ENCODE measurements around the gene PAXX. TPM values are rescaled to one million over a fixed set of nuclear protein-coding genes. Genes with fewer than 3 reads are reported as not detected.

Gene PAXX
- total RNA-seq, 1 donor from 2014 or later: 10.0 TPM

DNA sequence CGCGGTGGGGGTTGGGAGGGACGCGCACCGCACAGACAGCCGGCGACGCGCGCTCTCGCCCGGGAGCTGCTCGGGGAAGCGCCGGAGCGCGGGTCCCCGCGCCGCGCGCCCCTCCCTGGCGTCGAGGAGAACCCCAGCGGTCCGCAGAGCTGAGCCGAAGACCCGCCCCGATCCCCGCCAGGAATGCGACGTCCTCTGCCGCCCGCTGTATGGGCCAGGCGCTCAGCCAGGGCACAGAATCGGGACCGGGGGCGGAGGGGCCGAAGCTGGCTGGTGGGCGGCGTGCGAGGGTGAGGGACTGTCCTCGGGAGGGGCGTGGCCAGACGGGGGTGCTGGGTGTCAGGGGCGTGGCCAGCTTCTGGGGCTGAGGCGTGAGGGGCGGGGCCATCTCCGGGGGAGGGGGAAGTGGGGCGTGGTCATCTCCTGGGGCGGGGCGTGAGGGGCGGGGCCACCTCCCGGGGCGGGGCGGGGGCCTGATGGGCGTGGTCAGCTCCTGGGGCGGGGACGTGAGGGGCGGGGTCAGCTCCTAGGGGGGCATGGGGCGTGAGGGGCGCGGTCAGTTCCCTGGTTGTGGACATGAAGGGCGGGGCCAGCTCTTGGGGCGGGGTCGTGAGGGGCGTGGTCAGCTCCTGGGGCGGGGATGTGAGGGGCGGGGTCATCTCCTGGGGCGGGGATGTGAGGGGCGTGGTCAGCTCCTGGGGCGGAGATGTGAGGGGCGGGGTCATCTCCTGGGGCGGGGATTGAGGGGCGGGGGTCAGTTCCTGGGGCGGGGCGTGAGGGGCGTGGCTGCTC, 14.0 kb upstream of the PAXX start:
- no peaks in the 10 kb centered on the region for H3K36me3 ChIP-seq (ENCODE audit: control insufficient read depth, insufficient read depth, low read length)
- no peaks in the 10 kb centered on the region for H3K27me3 ChIP-seq (ENCODE audit: control insufficient read depth, insufficient read depth, low read length)
- H3K4me3 ChIP-seq (ENCODE audit: low read depth, low read length): peak overlapping the region; percentile 49
- FAIRE-seq (no peak), DNase-seq (ENCODE audit: low read depth) (peak; percentile 0)
- TF ChIP-seq, protein P1, sequence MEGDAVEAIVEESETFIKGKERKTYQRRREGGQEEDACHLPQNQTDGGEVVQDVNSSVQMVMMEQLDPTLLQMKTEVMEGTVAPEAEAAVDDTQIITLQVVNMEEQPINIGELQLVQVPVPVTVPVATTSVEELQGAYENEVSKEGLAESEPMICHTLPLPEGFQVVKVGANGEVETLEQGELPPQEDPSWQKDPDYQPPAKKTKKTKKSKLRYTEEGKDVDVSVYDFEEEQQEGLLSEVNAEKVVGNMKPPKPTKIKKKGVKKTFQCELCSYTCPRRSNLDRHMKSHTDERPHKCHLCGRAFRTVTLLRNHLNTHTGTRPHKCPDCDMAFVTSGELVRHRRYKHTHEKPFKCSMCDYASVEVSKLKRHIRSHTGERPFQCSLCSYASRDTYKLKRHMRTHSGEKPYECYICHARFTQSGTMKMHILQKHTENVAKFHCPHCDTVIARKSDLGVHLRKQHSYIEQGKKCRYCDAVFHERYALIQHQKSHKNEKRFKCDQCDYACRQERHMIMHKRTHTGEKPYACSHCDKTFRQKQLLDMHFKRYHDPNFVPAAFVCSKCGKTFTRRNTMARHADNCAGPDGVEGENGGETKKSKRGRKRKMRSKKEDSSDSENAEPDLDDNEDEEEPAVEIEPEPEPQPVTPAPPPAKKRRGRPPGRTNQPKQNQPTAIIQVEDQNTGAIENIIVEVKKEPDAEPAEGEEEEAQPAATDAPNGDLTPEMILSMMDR (IDR thresholded peaks at IDR 0.05; ENCODE audit: insufficient read depth, low read length, severe bottlenecking): no peak

DNA sequence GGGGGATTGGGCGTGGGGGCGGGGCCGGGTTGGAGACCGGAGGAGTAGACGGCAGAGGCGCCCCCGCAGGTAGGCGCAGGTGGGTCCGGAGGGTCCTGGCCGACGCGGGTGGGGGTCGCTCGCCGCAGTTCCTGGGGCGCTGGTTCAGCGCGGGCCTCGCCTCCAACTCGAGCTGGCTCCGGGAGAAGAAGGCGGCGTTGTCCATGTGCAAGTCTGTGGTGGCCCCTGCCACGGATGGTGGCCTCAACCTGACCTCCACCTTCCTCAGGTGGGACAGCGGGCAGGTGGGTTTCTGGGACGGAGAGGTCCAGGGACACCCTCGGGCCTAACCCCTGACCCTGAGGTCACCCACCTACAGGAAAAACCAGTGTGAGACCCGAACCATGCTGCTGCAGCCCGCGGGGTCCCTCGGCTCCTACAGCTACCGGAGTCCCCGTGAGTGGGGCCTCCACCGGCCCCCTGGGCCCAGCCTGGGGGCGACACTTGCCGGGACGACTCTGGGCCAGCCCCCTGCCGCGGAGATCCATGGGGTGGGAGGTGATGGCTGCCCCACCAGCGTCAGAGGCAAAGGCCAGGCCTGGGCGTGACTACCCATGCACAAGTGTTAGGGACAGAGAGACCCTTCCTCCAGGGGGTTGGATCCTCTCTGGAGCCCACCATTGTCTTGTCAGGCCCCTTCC, 13.2 kb upstream of the PAXX start:
- no peak overlapping the region for H3K4me3 ChIP-seq (ENCODE audit: low read depth, low read length)
- H3K27me3 ChIP-seq (ENCODE audit: control insufficient read depth, insufficient read depth, low read length): peaks cover 3% of the 10 kb centered on the region
- DNase-seq (ENCODE audit: low read depth) (no peak), FAIRE-seq (no peak)
- no peaks in the 10 kb centered on the region for H3K36me3 ChIP-seq (ENCODE audit: control insufficient read depth, insufficient read depth, low read length)
- TF ChIP-seq, protein P1 (IDR thresholded peaks at IDR 0.05; ENCODE audit: insufficient read depth, low read length, severe bottlenecking): no peak

DNA sequence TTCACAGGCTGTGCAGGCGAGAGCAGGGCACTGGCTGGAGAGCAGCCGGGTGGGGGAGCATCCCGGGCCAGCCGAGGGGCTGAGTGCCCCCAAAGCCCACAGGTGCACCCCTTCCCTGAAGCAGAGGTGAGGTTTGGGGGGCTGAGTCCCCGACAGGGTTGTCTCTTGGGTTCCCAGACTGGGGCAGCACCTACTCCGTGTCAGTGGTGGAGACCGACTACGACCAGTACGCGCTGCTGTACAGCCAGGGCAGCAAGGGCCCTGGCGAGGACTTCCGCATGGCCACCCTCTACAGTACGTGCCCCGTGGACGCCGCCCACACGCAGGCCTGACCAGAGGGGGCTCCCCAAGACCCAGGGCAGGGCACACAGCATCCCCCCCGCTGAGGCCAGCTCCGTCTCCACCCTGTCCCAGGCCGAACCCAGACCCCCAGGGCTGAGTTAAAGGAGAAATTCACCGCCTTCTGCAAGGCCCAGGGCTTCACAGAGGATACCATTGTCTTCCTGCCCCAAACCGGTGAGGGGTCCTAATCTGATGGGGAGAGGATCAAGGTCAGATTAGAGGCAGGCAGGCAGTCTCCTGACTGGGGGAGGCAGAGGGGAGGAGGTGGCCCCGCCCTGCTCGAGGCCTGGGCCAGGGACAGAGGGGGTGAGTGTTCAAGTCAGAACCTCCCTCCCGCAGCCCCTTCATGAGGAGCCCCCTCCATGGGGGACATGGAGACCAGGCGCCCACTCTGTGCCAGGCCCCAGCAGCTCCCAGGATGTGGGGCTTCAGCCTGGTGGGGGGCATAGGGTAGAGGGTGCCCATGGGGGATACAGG, 12.2 kb upstream of the PAXX start:
- TF ChIP-seq, protein P1 (IDR thresholded peaks at IDR 0.05; ENCODE audit: insufficient read depth, low read length, severe bottlenecking): no peak
- Histone ChIP-seq H3K36me3 (ENCODE audit: control insufficient read depth, insufficient read depth, low read length) (no peaks in the 10 kb centered on the region), H3K4me3 (ENCODE audit: low read depth, low read length) (no peak overlapping the region), H3K27me3 (ENCODE audit: control insufficient read depth, insufficient read depth, low read length) (peaks cover 7% of the 10 kb centered on the region)
- DNase-seq (ENCODE audit: low read depth) (no peak), FAIRE-seq (no peak)

DNA sequence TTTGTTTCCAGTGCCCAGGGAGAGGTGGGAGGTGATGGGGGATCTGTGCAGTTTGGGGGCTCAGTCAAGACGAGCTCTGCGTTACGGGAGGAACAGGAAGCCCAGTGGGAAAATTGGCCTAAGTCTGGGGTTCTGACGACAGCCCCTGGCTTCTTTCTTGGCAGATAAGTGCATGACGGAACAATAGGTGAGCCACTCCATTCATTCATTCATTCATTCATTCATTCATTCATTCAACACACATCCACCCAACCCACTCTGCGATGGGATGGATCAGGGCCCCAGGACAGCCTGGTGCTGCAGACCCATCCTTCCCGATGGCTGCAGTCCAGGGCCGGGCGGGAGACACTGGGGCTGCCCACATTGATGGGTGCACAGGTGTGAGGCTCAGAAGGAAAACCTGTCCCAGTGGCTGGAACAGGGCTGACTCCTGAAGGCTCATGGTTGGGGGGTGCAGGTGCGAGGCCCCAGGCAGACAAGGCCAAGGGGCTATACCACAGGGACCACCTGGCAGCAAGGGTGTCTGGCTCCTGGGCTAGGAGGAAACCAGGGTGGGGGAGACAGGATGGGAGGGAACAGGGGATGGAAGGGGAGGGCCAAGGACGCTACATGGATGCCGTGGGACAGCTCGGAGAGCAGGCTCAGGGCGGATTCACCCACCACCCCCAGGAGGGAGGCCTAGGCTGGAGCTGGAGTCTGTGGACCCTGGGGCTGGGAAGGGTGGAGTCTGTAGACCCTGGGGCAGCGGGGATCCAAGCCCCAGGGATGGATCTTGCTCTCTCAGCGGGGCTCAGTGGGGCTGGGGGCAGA, 11.3 kb upstream of the PAXX start:
- Histone ChIP-seq H3K27me3 (ENCODE audit: control insufficient read depth, insufficient read depth, low read length) (peaks cover 10% of the 10 kb centered on the region), H3K36me3 (ENCODE audit: control insufficient read depth, insufficient read depth, low read length) (no peaks in the 10 kb centered on the region), H3K4me3 (ENCODE audit: low read depth, low read length) (no peak overlapping the region)
- no peak for DNase-seq (ENCODE audit: low read depth)
- FAIRE-seq: no peak
- TF ChIP-seq, protein P1 (IDR thresholded peaks at IDR 0.05; ENCODE audit: insufficient read depth, low read length, severe bottlenecking): no peak

DNA sequence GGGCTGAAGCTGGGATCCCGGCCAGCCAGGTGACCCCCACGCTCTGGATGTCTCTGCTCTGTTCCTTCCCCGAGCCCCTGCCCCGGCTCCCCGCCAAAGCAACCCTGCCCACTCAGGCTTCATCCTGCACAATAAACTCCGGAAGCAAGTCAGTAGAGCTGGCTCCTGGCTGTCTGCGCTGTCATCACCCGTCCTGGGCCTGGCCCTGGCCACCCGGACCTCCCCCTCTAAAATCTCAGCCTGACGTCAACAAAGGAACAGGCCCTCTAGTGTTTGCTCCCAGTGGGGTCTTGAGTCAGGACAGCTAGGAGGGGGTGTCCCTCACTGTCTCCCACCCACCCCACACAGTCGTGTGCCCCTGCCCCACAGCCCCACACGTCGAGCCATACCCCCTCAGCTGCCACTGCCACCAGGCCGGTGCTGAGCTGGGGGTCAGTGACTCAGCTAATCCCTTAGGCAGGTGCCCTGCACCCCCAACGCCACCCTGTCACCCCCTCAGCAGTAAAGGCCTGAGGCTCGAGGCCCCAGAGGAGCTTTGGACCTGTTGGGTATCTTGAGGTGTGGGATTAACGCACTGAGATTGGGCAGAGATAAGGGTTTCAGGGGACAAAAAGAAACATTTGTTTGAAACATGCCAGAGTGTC, 10.5 kb upstream of the PAXX start:
- Histone ChIP-seq H3K27me3 (ENCODE audit: control insufficient read depth, insufficient read depth, low read length) (peaks cover 10% of the 10 kb centered on the region), H3K4me3 (ENCODE audit: low read depth, low read length) (no peak overlapping the region), H3K36me3 (ENCODE audit: control insufficient read depth, insufficient read depth, low read length) (no peaks in the 10 kb centered on the region)
- TF ChIP-seq, protein P1 (IDR thresholded peaks at IDR 0.05; ENCODE audit: insufficient read depth, low read length, severe bottlenecking): no peak
- DNase-seq (ENCODE audit: low read depth) (no peak), FAIRE-seq (no peak)

Measured in bronchial epithelial cell (primary cell).